ENCODE measurements around the gene LTK.
A peak's percentile ranks its signal among the peaks of the same experiment; 100 is the strongest.

LTK gene

GRCh38 chr15:41493205-41493901, 20.3 kb downstream of the LTK start, which contains the start of gene ITPKA:
Gene ITPKA, plus strand, starts transcription at chr15:41493874. Its CDS starts 54 bp downstream, at chr15:41493928.
- TF ChIP-seq Cebpa-rat (IDR thresholded peaks at IDR 0.05) = no peak
- H3K36me3 ChIP-seq = no peaks in the 10 kb centered on the region
- H4K20me1 ChIP-seq = peaks cover 3 to 44% (median 37%) of the 10 kb centered on the region in 11 experiments; a peak in 20 of 22 replicates
- peak within 1 kb of the TSS; percentile 60 to 90 (median 84) for H3K9ac ChIP-seq
- H3K27me3 ChIP-seq = peaks cover 42 to 73% (median 65%) of the 10 kb centered on the region in 11 experiments
- H3K27ac ChIP-seq = peak within 1 kb of the TSS in 10 of 11 experiments; percentile 13 to 91 (median 84); a peak in 18 of 22 replicates
- H3K9me3 ChIP-seq (replicated peaks in 1 of 11) = no peaks in the 10 kb centered on the region
- peaks cover 39 to 75% (median 68%) of the 10 kb centered on the region in 10 experiments for H3K4me1 ChIP-seq
- peak within 1 kb of the TSS; percentile 60 to 76 (median 68) for H3K4me3 ChIP-seq
- H3K4me2 ChIP-seq = peak within 1 kb of the TSS; percentile 97 to 100 (median 100)

DNA sequence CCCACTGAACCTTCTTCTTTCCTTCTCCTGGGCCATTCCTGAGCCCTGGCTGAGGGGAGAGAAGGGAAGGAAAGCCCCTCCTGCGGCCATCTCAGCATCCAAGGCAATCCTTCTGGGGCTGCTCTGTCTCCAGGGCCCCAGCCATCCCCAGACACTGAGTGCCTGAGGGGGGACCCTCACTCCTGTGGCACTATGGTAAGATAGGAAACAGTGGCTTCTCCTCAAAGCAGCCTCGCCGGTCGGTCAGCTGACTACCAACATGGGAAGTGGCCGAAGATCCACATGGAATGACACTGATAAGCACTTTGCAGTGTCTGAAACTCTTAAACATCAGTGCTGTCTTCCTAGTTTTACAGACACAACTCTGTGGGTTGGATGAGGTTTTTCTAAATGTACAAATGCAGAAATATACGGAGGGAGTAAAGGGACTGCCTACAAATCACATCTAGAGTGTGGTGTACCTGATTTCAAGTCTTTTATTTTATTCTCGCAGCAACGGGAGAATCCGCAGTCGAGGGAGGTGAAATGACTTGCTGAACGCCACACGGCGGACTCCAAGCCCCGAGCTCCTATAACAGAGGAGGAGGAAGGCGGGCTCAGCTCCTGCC, 20.9 kb downstream of the LTK start:
- Histone ChIP-seq H3K27ac (peak overlapping the region in 9 of 11 experiments; percentile 68 to 91 (median 85); a peak in 15 of 22 replicates), H3K27me3 (peaks cover 42 to 66% (median 59%) of the 10 kb centered on the region in 11 experiments), H3K4me2 (peak overlapping the region; percentile 97 to 100 (median 100)), H3K9me3 (replicated peaks in 1 of 11) (no peaks in the 10 kb centered on the region), H3K4me3 (peak overlapping the region; percentile 60 to 76 (median 68)), H3K4me1 (peaks cover 39 to 72% (median 67%) of the 10 kb centered on the region in 10 experiments), H4K20me1 (peaks cover 3 to 41% (median 34%) of the 10 kb centered on the region in 11 experiments; a peak in 20 of 22 replicates), H3K9ac (peak overlapping the region; percentile 60 to 90 (median 84); a peak in 20 of 22 replicates), H3K36me3 (no peaks in the 10 kb centered on the region)
- TF ChIP-seq Cebpa-rat (IDR thresholded peaks at IDR 0.05) = no peak

GRCh38 chr15:41491889-41492288, 21.7 kb downstream of the LTK start:
- TF ChIP-seq Cebpa-rat (IDR thresholded peaks at IDR 0.05) = no peak
- Histone ChIP-seq H4K20me1 (peaks cover 3 to 36% (median 32%) of the 10 kb centered on the region in 11 experiments; a peak in 20 of 22 replicates), H3K27me3 (peaks cover 36 to 58% (median 51%) of the 10 kb centered on the region in 11 experiments), H3K9ac (0 out of 22 replicates have a peak overlapping the region, but pooled peaks of 1 of the 11 experiments have one; percentile 90), H3K27ac (no peak overlapping the region), H3K4me2 (peak overlapping the region; percentile 97 to 100 (median 100); a peak in 19 of 22 replicates), H3K4me3 (no peak overlapping the region), H3K4me1 (peaks cover 39 to 72% (median 67%) of the 10 kb centered on the region in 10 experiments), H3K9me3 (replicated peaks in 1 of 11) (no peaks in the 10 kb centered on the region), H3K36me3 (no peaks in the 10 kb centered on the region)

GRCh38 chr15:41490355-41490754, 23.3 kb downstream of the LTK start:
- no peak overlapping the region for H3K9ac ChIP-seq
- no peak for TF ChIP-seq Cebpa-rat (IDR thresholded peaks at IDR 0.05)
- peaks cover 21 to 43% (median 36%) of the 10 kb centered on the region in 11 experiments for H3K27me3 ChIP-seq

GRCh38 chr15:41489641-41490040, 24.0 kb downstream of the LTK start:
- Histone ChIP-seq H3K4me1 (peaks cover 35 to 55% (median 50%) of the 10 kb centered on the region in 10 experiments), H3K36me3 (0 out of 22 replicates have a peak, but pooled peaks cover 0 to 1% (median 0%) of the 10 kb centered on the region in 11 experiments), H3K4me2 (peak overlapping the region; percentile 32 to 100 (median 98); a peak in 21 of 22 replicates), H3K9ac (no peak overlapping the region), H3K27ac (peak overlapping the region in 4 of 11 experiments; percentile 12 to 30 (median 21); a peak in 4 of 22 replicates), H4K20me1 (peaks cover 0 to 13% (median 9%) of the 10 kb centered on the region in 11 experiments; a peak in 19 of 22 replicates), H3K9me3 (replicated peaks in 1 of 11) (no peaks in the 10 kb centered on the region), H3K27me3 (peaks cover 13 to 36% (median 29%) of the 10 kb centered on the region in 11 experiments), H3K4me3 (no peak overlapping the region)
- TF ChIP-seq Cebpa-rat (IDR thresholded peaks at IDR 0.05) = no peak

More at GRCh38 chr15:41490355-41490754, 23.3 kb downstream of the LTK start:
- peaks cover 3 to 21% (median 16%) of the 10 kb centered on the region in 11 experiments; a peak in 20 of 22 replicates for H4K20me1 ChIP-seq
- H3K4me1 ChIP-seq = peaks cover 39 to 62% (median 57%) of the 10 kb centered on the region in 10 experiments
- peak overlapping the region in 6 of 11 experiments; percentile 17 to 57 (median 36); a peak in 6 of 22 replicates for H3K27ac ChIP-seq
- no peak overlapping the region for H3K4me3 ChIP-seq
- H3K4me2 ChIP-seq = peak overlapping the region; percentile 32 to 100 (median 98)
- no peaks in the 10 kb centered on the region for H3K9me3 ChIP-seq (replicated peaks in 1 of 11)
- H3K36me3 ChIP-seq = no peaks in the 10 kb centered on the region

DNA sequence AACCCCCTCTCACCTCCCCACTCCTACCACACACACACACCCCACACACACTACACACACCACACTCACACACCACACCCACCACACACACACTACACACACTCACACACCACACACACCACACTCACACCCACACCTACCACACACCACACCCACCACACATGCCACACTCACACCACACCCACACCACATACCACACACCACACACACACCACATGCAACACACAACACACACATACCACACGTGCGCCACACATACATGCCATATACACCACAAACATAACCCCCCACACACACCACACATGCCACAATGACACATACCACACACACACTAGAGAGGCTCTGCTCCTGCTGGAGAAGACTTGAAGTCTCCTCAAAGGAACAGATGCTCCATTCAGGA, 25.8 kb downstream of the LTK start:
- Histone ChIP-seq H3K4me2 (no peak overlapping the region), H3K27me3 (peaks cover 0 to 19% (median 15%) of the 10 kb centered on the region in 11 experiments; a peak in 15 of 22 replicates), H3K4me3 (no peak overlapping the region), H3K9me3 (replicated peaks in 1 of 11) (peaks cover 0 to 3% (median 0%) of the 10 kb centered on the region in 11 experiments; a peak in 3 of 22 replicates), H3K9ac (no peak overlapping the region), H3K4me1 (peaks cover 24 to 44% (median 36%) of the 10 kb centered on the region in 10 experiments), H3K36me3 (peaks cover 4 to 19% (median 13%) of the 10 kb centered on the region in 11 experiments; a peak in 19 of 22 replicates), H4K20me1 (peaks cover 0 to 12% (median 0%) of the 10 kb centered on the region in 11 experiments; a peak in 2 of 22 replicates), H3K27ac (no peak overlapping the region)
- no peak for TF ChIP-seq Cebpa-rat (IDR thresholded peaks at IDR 0.05)

GRCh38 chr15:41487381-41487780, 26.2 kb downstream of the LTK start:
- Histone ChIP-seq H3K9me3 (replicated peaks in 1 of 11) (peaks cover 0 to 6% (median 3%) of the 10 kb centered on the region in 11 experiments; a peak in 8 of 22 replicates), H3K4me2 (no peak overlapping the region), H3K27me3 (peaks cover 0 to 15% (median 11%) of the 10 kb centered on the region in 11 experiments; a peak in 15 of 22 replicates), H3K4me1 (peaks cover 20 to 43% (median 33%) of the 10 kb centered on the region in 10 experiments), H3K36me3 (peaks cover 6 to 23% (median 18%) of the 10 kb centered on the region in 11 experiments; a peak in 21 of 22 replicates), H3K9ac (no peak overlapping the region), H4K20me1 (peaks cover 0 to 12% (median 0%) of the 10 kb centered on the region in 11 experiments; a peak in 2 of 22 replicates), H3K27ac (no peak overlapping the region), H3K4me3 (no peak overlapping the region)
- no peak for TF ChIP-seq Cebpa-rat (IDR thresholded peaks at IDR 0.05)

GRCh38 chr15:41486286-41486685, 27.3 kb downstream of the LTK start:
- H3K36me3 ChIP-seq = peaks cover 16 to 34% (median 29%) of the 10 kb centered on the region in 11 experiments

More at GRCh38 chr15:41486286-41486685, 27.3 kb downstream of the LTK start:
- Histone ChIP-seq H3K9me3 (replicated peaks in 1 of 11) (peaks cover 0 to 17% (median 13%) of the 10 kb centered on the region in 11 experiments; a peak in 15 of 22 replicates), H3K4me2 (no peak overlapping the region), H3K9ac (no peak overlapping the region), H3K4me1 (peaks cover 10 to 33% (median 24%) of the 10 kb centered on the region in 10 experiments), H3K4me3 (no peak overlapping the region), H3K27me3 (peaks cover 0 to 4% (median 1%) of the 10 kb centered on the region in 11 experiments; a peak in 6 of 22 replicates), H4K20me1 (peaks cover 0 to 12% (median 0%) of the 10 kb centered on the region in 11 experiments; a peak in 2 of 22 replicates), H3K27ac (no peak overlapping the region)
- no peak for TF ChIP-seq Cebpa-rat (IDR thresholded peaks at IDR 0.05)
